22Rv1 (cell line): Measurements from ENCODE around the gene COBLL1.

ENCODE experiments used
- CTCF ChIP-seq: fragments of 450-650 bp; IDR thresholded peaks from 2 replicates; pipeline ENCODE4 v1.5.1; 2017; ENCODE audit warnings: mild to moderate bottlenecking
- ZFX ChIP-seq: fragments of 450-650 bp; IDR thresholded peaks from 2 replicates; pipeline ENCODE4 v1.6.1; 2017; ENCODE audit warnings: antibody characterized with exemption, borderline replicate concordance

- TF ChIP-seq CTCF (no peak), ZFX (no peak)
Observed at GRCh38 chr2:164677271-164677670, 164.4 kb downstream of the COBLL1 start.
